B cell (primary cell): ENCODE data around the gene CISH. TPM values are rescaled to one million over a fixed set of nuclear protein-coding genes. Genes with fewer than 3 reads are reported as not detected.

ENCODE experiments used
- ATAC-seq: fragments of 200-7000 bp; cut with Tn5 transposase; one replicate; pipeline ENCODE4 v1.10.0; 2021; ENCODE audit warnings: low read depth, mild to moderate bottlenecking, moderate number of reproducible peaks, moderate library complexity
- CTCF ChIA-PET: fragments of 350-600 bp; sonication (Branson Sonifier 250); formaldehyde crosslinking; loops from one replicate; lab custom pipeline; 2021; ENCODE audit warnings: antibody characterized with exemption, inconsistent platforms; lab: Charles Lee
- POLR2A ChIA-PET: fragments of 350-600 bp; sonication (Branson Sonifier 250); formaldehyde crosslinking; loops from one replicate; lab custom pipeline; 2021; ENCODE audit warnings: antibody characterized with exemption; lab: Charles Lee
- DNase-seq: peaks from one replicate; pipeline ENCODE4 v3.0.0; 2013
- H2AFZ ChIP-seq: 2 replicates; pipeline ENCODE4 v1.6.1; 2012; ENCODE audit warnings: mild to moderate bottlenecking, low read depth, low read length; ENCODE audit not compliant: insufficient read depth, poor library complexity, severe bottlenecking
- H3K27ac ChIP-seq, 2 donors: 1 replicate in 1 of 2; 2 replicates in 1 of 2; pipeline ENCODE4 v1.5.1; 2012 to 2013; ENCODE audit warnings: low read length in 2 of 2, mild to moderate bottlenecking in 2 of 2, moderate library complexity in 1 of 2
- H3K27me3 ChIP-seq, 4 experiments: fragments of 200-600 bp in 1 of 4; sonication (generic) in 1 of 4; replicated peaks in 1 of 4; 1 replicate in 2 of 4; 2 replicates in 2 of 4; pipeline versions ENCODE4 v1.6.1 to v1.7.0; 2013 to 2016; ENCODE audit warnings: low read length in 3 of 4, mild to moderate bottlenecking in 2 of 4, mixed read lengths in 1 of 4, moderate library complexity in 1 of 4; ENCODE audit not compliant: insufficient read depth in 4 of 4, control insufficient read depth in 3 of 4; ENCODE audit errors: control extremely low read depth in 1 of 4
- H3K36me3 ChIP-seq, 2 experiments: replicated peaks in 1 of 2; 1 replicate in 1 of 2; 2 replicates in 1 of 2; pipeline versions ENCODE4 v1.6.1 to v1.7.1; 2013; ENCODE audit warnings: low read length in 1 of 2; ENCODE audit not compliant: insufficient read depth in 2 of 2, control insufficient read depth in 1 of 2; ENCODE audit errors: control extremely low read depth in 1 of 2, extremely low read depth in 1 of 2
- H3K4me1 ChIP-seq, 2 donors: fragments of 200-600 bp in 1 of 2; sonication (generic) in 1 of 2; 1 replicate in 1 of 2; 2 replicates in 1 of 2; pipeline versions ENCODE4 v1.5.1 to v1.6.1; 2013 to 2017; ENCODE audit warnings: low read length in 2 of 2; ENCODE audit not compliant: control insufficient read depth in 2 of 2, insufficient read depth in 2 of 2
- H3K4me2 ChIP-seq: replicated peaks from 2 replicates; pipeline ENCODE3; 2012; ENCODE audit warnings: mild to moderate bottlenecking, low read depth, low read length; ENCODE audit not compliant: poor library complexity, severe bottlenecking
- H3K4me3 ChIP-seq, 5 experiments: fragments of 200-600 bp in 1 of 5; sonication (generic) in 1 of 5; 1 replicate in 3 of 5; 2 replicates in 2 of 5; pipeline versions ENCODE4 v1.5.1 to v1.7.0; 2011 to 2016; ENCODE audit warnings: low read length in 4 of 5, mild to moderate bottlenecking in 4 of 5, low read depth in 2 of 5, control low read depth in 1 of 5, moderate library complexity in 1 of 5; ENCODE audit not compliant: insufficient read depth in 1 of 5; ENCODE audit errors: control extremely low read depth in 1 of 5, extremely low read depth in 1 of 5
- H3K79me2 ChIP-seq: fragments of 200-600 bp; sonication (generic); one replicate; pipeline ENCODE4 v1.6.0; 2016; ENCODE audit warnings: low read length; ENCODE audit not compliant: control insufficient read depth, insufficient read depth
- H3K9ac ChIP-seq: fragments of 200-600 bp; sonication (generic); 2 replicates; pipeline ENCODE4 v1.6.1; 2017; ENCODE audit warnings: mild to moderate bottlenecking, low read length, moderate library complexity
- H3K9me3 ChIP-seq, 3 donors: one replicate each; pipeline versions ENCODE4 v1.6.1 to v1.7.1; 2013; ENCODE audit warnings: low read length in 2 of 3; ENCODE audit not compliant: control insufficient read depth in 2 of 3, insufficient read depth in 1 of 3; ENCODE audit errors: control extremely low read depth in 1 of 3
- H4K20me1 ChIP-seq: 2 replicates; pipeline ENCODE4 v1.6.0; 2012; ENCODE audit warnings: mild to moderate bottlenecking, low read length; ENCODE audit not compliant: insufficient read depth, control insufficient read depth, poor library complexity, severe bottlenecking
- H3K27ac Mint-ChIP-seq: one replicate; pipeline ENCODE4 v1.8.0; 2021; ENCODE audit warnings: mixed read lengths
- H3K27me3 Mint-ChIP-seq: one replicate; pipeline ENCODE4 v1.8.0; 2021; ENCODE audit warnings: mixed read lengths
- H3K4me1 Mint-ChIP-seq: one replicate; pipeline ENCODE4 v1.8.0; 2021; ENCODE audit warnings: mixed read lengths
- H3K4me3 Mint-ChIP-seq: one replicate; pipeline ENCODE4 v1.8.0; 2021; ENCODE audit warnings: mixed read lengths
- H3K9me3 Mint-ChIP-seq: one replicate; pipeline ENCODE4 v1.8.0; 2022; ENCODE audit warnings: mixed read lengths; ENCODE audit not compliant: insufficient read depth
- EZH2 ChIP-seq: IDR thresholded peaks from 2 replicates; pipeline ENCODE4 v1.6.1; 2012; ENCODE audit warnings: borderline replicate concordance, low read depth, mild to moderate bottlenecking, moderate library complexity, low read length; ENCODE audit not compliant: insufficient read depth, poor library complexity, severe bottlenecking
- WGBS: methylation state at CpG from one replicate; pipeline ENCODE4 v1.1.5; 2013; ENCODE audit warnings: missing lambda C conversion rate; ENCODE audit not compliant: insufficient coverage; 5-methylcytosine and 5-hydroxymethylcytosine counted together
- intact Hi-C: fragments of 100-400 bp; cut with micrococcal nuclease; formaldehyde crosslinking; loops from one replicate; pipeline ENCODE4 v1.10.0; 2022
- polyA plus RNA-seq: library from polyadenylated mRNA; depleted of rRNA; stranded (reverse); fragments of >200 nt; gene quantifications from 2 replicates; pipeline ENCODE4 v1.2.3, GENCODE V29; 2012
- total RNA-seq, 2 donors: library from RNA; stranded (reverse); fragments of 120-200 nt in 1 of 2; gene quantifications; 1 replicate in 1 of 2; 2 replicates in 1 of 2; pipeline versions ENCODE4 v1.2.3 to v1.2.4, GENCODE V29; 2013 to 2022
- TF ChIP-seq, protein P1 (sequence below): fragments of 200-600 bp; IDR thresholded peaks from one replicate; pipeline ENCODE4 v1.8.0; 2022; ENCODE audit warnings: antibody characterized with exemption, mild to moderate bottlenecking

The CISH gene
- total and polyA plus RNA-seq, 2 donors (not counting 1 experiment from before 2014, with no cell fraction given) = 2.3 to 3.5 TPM

DNA sequence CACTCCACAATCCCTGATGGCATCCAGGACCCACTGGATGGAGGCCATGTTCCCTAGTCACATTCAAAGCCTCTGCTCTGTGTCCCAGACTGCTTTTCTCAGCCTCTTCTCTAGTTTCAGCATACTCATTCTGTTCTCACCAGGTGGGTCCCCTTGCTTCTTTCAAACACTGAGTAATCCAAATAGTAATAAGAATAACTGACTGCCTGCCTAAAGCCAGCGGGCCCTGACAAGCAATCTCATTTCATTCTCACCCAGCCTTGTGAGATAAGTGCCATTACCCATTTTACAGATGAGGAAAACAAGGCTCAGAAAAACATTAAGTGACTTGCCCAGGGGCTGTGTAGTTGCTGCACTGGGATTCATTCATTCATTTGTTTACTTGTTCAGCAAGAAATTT, 30.8 kb upstream of the CISH start:
- Mint-ChIP-seq H3K4me1 (no peaks in the 10 kb centered on the region), H3K27ac (no peak overlapping the region), H3K9me3 (no peaks in the 10 kb centered on the region), H3K4me3 (no peak overlapping the region), H3K27me3 (no peaks in the 10 kb centered on the region)
- peaks cover 5% of the 10 kb centered on the region for H3K79me2 ChIP-seq
- POLR2A ChIA-PET = no interaction called here
- no peaks in the 10 kb centered on the region for H3K9me3 ChIP-seq
- DNase-seq (no peak), ATAC-seq (no peak)
- intact Hi-C loops = no loop called here
- no CpG with 5 or more reads among the region's 1 CpG for WGBS
- TF ChIP-seq, protein P1, sequence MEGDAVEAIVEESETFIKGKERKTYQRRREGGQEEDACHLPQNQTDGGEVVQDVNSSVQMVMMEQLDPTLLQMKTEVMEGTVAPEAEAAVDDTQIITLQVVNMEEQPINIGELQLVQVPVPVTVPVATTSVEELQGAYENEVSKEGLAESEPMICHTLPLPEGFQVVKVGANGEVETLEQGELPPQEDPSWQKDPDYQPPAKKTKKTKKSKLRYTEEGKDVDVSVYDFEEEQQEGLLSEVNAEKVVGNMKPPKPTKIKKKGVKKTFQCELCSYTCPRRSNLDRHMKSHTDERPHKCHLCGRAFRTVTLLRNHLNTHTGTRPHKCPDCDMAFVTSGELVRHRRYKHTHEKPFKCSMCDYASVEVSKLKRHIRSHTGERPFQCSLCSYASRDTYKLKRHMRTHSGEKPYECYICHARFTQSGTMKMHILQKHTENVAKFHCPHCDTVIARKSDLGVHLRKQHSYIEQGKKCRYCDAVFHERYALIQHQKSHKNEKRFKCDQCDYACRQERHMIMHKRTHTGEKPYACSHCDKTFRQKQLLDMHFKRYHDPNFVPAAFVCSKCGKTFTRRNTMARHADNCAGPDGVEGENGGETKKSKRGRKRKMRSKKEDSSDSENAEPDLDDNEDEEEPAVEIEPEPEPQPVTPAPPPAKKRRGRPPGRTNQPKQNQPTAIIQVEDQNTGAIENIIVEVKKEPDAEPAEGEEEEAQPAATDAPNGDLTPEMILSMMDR = no peak
- no peak for TF ChIP-seq EZH2
- H3K4me3 ChIP-seq = no peak overlapping the region
- CTCF ChIA-PET = no interaction called here
- H3K27ac ChIP-seq = no peak overlapping the region
- no peaks in the 10 kb centered on the region for H3K27me3 ChIP-seq
- H3K4me2 ChIP-seq = no peak overlapping the region
- no peaks in the 10 kb centered on the region for H4K20me1 ChIP-seq
- no peak overlapping the region for H3K9ac ChIP-seq
- no peaks in the 10 kb centered on the region for H3K4me1 ChIP-seq
- H3K36me3 ChIP-seq = peaks cover 0 to 55% of the 10 kb centered on the region in 2 experiments
- no peak overlapping the region for H2AFZ ChIP-seq

DNA sequence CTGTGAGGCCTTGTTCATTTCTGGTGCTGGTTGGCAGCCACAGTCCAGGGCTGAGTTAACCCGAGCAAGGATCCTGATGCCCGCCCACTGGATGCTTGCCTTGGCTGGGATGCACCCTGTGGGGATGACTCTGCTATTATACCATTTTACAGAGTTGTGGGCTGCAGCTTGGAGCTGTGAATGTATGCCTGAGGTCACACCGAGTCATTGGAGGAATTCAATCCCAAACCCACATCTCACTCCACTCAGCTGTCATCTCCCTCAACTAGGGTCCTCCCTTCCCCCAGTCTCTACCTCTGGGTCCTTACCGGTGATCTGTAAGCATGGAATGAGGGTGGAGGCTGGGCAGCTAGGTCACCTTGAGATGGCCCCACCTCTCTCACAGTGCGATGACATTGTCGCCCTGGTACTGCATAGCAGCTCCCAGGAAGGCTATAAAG, 27.5 kb upstream of the CISH start:
- Histone ChIP-seq H3K9me3 (no peaks in the 10 kb centered on the region), H3K4me2 (no peak overlapping the region), H3K4me3 (no peak overlapping the region), H3K9ac (no peak overlapping the region), H3K36me3 (peaks cover 0 to 34% of the 10 kb centered on the region in 2 experiments), H2AFZ (no peak overlapping the region), H3K4me1 (no peaks in the 10 kb centered on the region), H4K20me1 (peaks cover 16% of the 10 kb centered on the region), H3K27ac (no peak overlapping the region), H3K79me2 (peaks cover 13% of the 10 kb centered on the region), H3K27me3 (no peaks in the 10 kb centered on the region)
- POLR2A ChIA-PET = no interaction called here
- CTCF ChIA-PET = no interaction called here
- Mint-ChIP-seq H3K4me1 (peaks cover 3% of the 10 kb centered on the region), H3K9me3 (no peaks in the 10 kb centered on the region), H3K27ac (no peak overlapping the region), H3K27me3 (no peaks in the 10 kb centered on the region), H3K4me3 (no peak overlapping the region)
- DNase-seq (no peak), ATAC-seq (no peak)
- 100% methylated on average over 4 of the region's 6 CpGs for whole genome bisulfite sequencing
- TF ChIP-seq, protein P1 = no peak
- TF ChIP-seq EZH2 = no peak
- intact Hi-C loops = no loop called here
